ENCODE measurements around the gene BST2.

BST2 gene

GRCh38 chr19:17357078-17357666, 48.3 kb downstream of the BST2 start:
- no peak for DNase-seq (ENCODE audit: low read depth)
- no peak overlapping the region for H3K4me3 ChIP-seq (ENCODE audit: control insufficient read depth, low read depth, low read length)

DNA sequence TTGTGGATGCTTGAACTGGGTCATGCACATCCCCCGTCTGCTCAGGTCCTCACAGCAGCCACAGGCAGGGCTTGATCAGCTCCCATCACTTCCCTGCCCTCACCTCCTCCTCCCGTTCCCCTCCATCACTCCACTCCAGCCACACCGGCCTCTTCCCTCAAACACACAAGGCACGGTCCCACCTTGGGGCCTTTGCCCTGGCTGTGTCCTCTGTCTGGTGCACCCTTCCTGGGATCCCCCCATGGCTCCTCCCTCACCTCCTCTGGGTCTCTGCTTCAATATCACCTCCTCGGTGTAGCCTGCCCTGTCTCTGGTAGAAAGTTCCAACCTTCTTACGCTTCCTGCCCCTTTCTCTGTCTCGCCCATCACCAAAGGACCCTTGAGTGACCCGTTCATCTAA, 52.0 kb downstream of the BST2 start:
- TF ChIP-seq CTCF (IDR thresholded peaks at IDR 0.05; ENCODE audit: control insufficient read depth, insufficient read depth, low read depth, low read length, missing control alignments) = no peak
- no peak overlapping the region for H3K4me3 ChIP-seq (ENCODE audit: control insufficient read depth, low read depth, low read length)
- DNase-seq (ENCODE audit: low read depth) = no peak

More at GRCh38 chr19:17357078-17357666, 48.3 kb downstream of the BST2 start:
- no peak for TF ChIP-seq CTCF (IDR thresholded peaks at IDR 0.05; ENCODE audit: control insufficient read depth, insufficient read depth, low read depth, low read length, missing control alignments)

Measured in AG09309 (cell line).